IMR-90 (cell line): ENCODE results near the gene GAL3ST1. TPM values are rescaled to one million over a fixed set of nuclear protein-coding genes. Genes with fewer than 3 reads are reported as not detected.

Experiments
- ATAC-seq: fragments of 200-7000 bp; cut with Tn5 transposase; 2 replicates; pipeline ENCODE4 v1.9.1; 2020; ENCODE audit warnings: low read depth, mild to moderate bottlenecking, moderate library complexity
- BruUV-seq: library from RNA; stranded (reverse); fragments of 400-500 nt; replicated peaks from 2 replicates; lab custom pipeline; 2021; lab: Mats Ljungman, UMichigan
- CTCF ChIA-PET: fragments of 300-600 bp; formaldehyde crosslinking; extraction: SDS; loops from one replicate; lab custom pipeline; 2021; ENCODE audit warnings: antibody characterized with exemption; lab: Yijun Ruan, JAX
- POLR2A ChIA-PET: fragments of 300-600 bp; sonication (Branson Sonifier 250); formaldehyde crosslinking; loops from one replicate; lab custom pipeline; 2022; ENCODE audit warnings: antibody characterized with exemption; ENCODE audit not compliant: unreplicated experiment; lab: Charles Lee
- DNase-seq: peaks from one replicate; pipeline ENCODE4 v3.0.0; 2013
- H2AFZ ChIP-seq: replicated peaks from 2 replicates; pipeline ENCODE3; 2013; ENCODE audit warnings: low read length, mild to moderate bottlenecking; ENCODE audit not compliant: poor library complexity
- H2AK5ac ChIP-seq: 2 replicates; pipeline ENCODE4 v1.6.1; 2013; ENCODE audit warnings: low read depth, low read length, inconsistent platforms
- H2AK9ac ChIP-seq: replicated peaks from 2 replicates; pipeline ENCODE3; 2013; ENCODE audit warnings: mild to moderate bottlenecking, low read depth, low read length, moderate library complexity; ENCODE audit not compliant: poor library complexity
- H2BK120ac ChIP-seq: 2 replicates; pipeline ENCODE4 v1.6.1; 2013; ENCODE audit warnings: low read depth, low read length, inconsistent platforms
- H2BK15ac ChIP-seq: 3 replicates; pipeline ENCODE4 v1.6.1; 2013; ENCODE audit warnings: low read depth, low read length, inconsistent platforms
- H2BK20ac ChIP-seq: 2 replicates; pipeline ENCODE4 v1.6.1; 2013; ENCODE audit warnings: low read depth, mild to moderate bottlenecking, inconsistent platforms, low read length, moderate library complexity
- H2BK5ac ChIP-seq: 2 replicates; pipeline ENCODE4 v1.6.1; 2013; ENCODE audit warnings: mild to moderate bottlenecking, low read depth, low read length, inconsistent platforms; ENCODE audit not compliant: poor library complexity, severe bottlenecking
- H3K14ac ChIP-seq: replicated peaks from 2 replicates; pipeline ENCODE4 v1.6.1; 2013; ENCODE audit warnings: low read depth, low read length, inconsistent platforms
- H3K18ac ChIP-seq: 2 replicates; pipeline ENCODE4 v1.6.1; 2013; ENCODE audit warnings: low read depth, low read length, control low read depth
- H3K23ac ChIP-seq: 2 replicates; pipeline ENCODE4 v1.6.1; 2013; ENCODE audit warnings: low read depth, low read length, inconsistent platforms
- H3K27ac ChIP-seq: 2 replicates; pipeline ENCODE4 v1.5.1; 2013; ENCODE audit warnings: mild to moderate bottlenecking, control low read depth, low read length; ENCODE audit not compliant: insufficient read depth
- H3K27me3 ChIP-seq: 2 replicates; pipeline ENCODE4 v1.6.1; 2013; ENCODE audit warnings: low read length; ENCODE audit not compliant: control insufficient read depth, insufficient read depth
- H3K36me3 ChIP-seq: 2 replicates; pipeline ENCODE4 v1.6.1; 2013; ENCODE audit warnings: low read length, mixed read lengths; ENCODE audit not compliant: control insufficient read depth, insufficient read depth
- H3K4ac ChIP-seq: 2 replicates; pipeline ENCODE4 v1.6.1; 2013; ENCODE audit warnings: low read depth, low read length, inconsistent platforms
- H3K4me1 ChIP-seq: 2 replicates; pipeline ENCODE4 v1.6.1; 2013; ENCODE audit warnings: low read length, mixed read lengths; ENCODE audit not compliant: control insufficient read depth, insufficient read depth
- H3K4me2 ChIP-seq: 2 replicates; pipeline ENCODE4 v1.6.1; 2013; ENCODE audit warnings: low read depth, mild to moderate bottlenecking, control low read depth, low read length, moderate library complexity
- H3K4me3 ChIP-seq: 2 replicates; pipeline ENCODE4 v1.5.1; 2013; ENCODE audit warnings: low read depth, mild to moderate bottlenecking, control low read depth, low read length, moderate library complexity; ENCODE audit not compliant: insufficient read depth
- H3K56ac ChIP-seq: 2 replicates; pipeline ENCODE4 v1.6.1; 2013; ENCODE audit warnings: low read length, inconsistent platforms; ENCODE audit not compliant: insufficient read depth; ENCODE audit errors: extremely low read depth
- H3K79me1 ChIP-seq, 2 experiments: 2 replicates each; pipeline ENCODE4 v1.6.1; 2013; ENCODE audit warnings: low read length in 2 of 2, inconsistent platforms in 1 of 2, low read depth in 1 of 2
- H3K9ac ChIP-seq: 2 replicates; pipeline ENCODE4 v1.6.1; 2013; ENCODE audit warnings: low read depth, low read length, control low read depth
- H3K9me1 ChIP-seq: 2 replicates; pipeline ENCODE4 v1.6.1; 2013; ENCODE audit warnings: low read length, inconsistent platforms; ENCODE audit not compliant: insufficient read depth
- H3K9me3 ChIP-seq: 2 replicates; pipeline ENCODE4 v1.6.1; 2013; ENCODE audit warnings: low read length; ENCODE audit not compliant: control insufficient read depth, insufficient read depth
- H4K20me1 ChIP-seq: 2 replicates; pipeline ENCODE4 v1.6.1; 2013; ENCODE audit warnings: low read length, inconsistent platforms; ENCODE audit not compliant: insufficient read depth
- H4K5ac ChIP-seq: 2 replicates; pipeline ENCODE4 v1.6.1; 2013; ENCODE audit warnings: mild to moderate bottlenecking, low read depth, low read length, control low read depth
- H4K8ac ChIP-seq, 2 experiments: 2 replicates each; pipeline ENCODE4 v1.6.1; 2013; ENCODE audit warnings: low read depth in 2 of 2, low read length in 2 of 2, control low read depth in 1 of 2, inconsistent platforms in 1 of 2
- H4K91ac ChIP-seq: 2 replicates; pipeline ENCODE4 v1.6.1; 2013; ENCODE audit warnings: low read depth, low read length, inconsistent platforms; ENCODE audit not compliant: insufficient read depth
- BHLHE40 ChIP-seq: fragments of 150-350 bp; IDR thresholded peaks from 2 replicates; pipeline ENCODE4 v1.6.1; 2016; ENCODE audit warnings: mild to moderate bottlenecking, low read depth, low read length
- CEBPB ChIP-seq: IDR thresholded peaks from 2 replicates; pipeline ENCODE4 v1.6.1; 2012; ENCODE audit warnings: low read depth, low read length, improper control_type of control experiment
- CHD1 ChIP-seq: IDR thresholded peaks from 2 replicates; pipeline ENCODE4 v1.6.1; 2012; ENCODE audit warnings: low read depth, low read length, improper control_type of control experiment
- CTCF ChIP-seq: conservative IDR thresholded peaks from 2 replicates; pipeline ENCODE4 v1.5.1; 2012; ENCODE audit warnings: mild to moderate bottlenecking, low read depth, low read length, improper control_type of control experiment
- ELK1 ChIP-seq: fragments of 150-350 bp; IDR thresholded peaks from 2 replicates; pipeline ENCODE4 v1.6.1; 2016; ENCODE audit warnings: low read depth, mild to moderate bottlenecking, low read length, moderate library complexity, borderline replicate concordance
- FOS ChIP-seq: fragments of 150-350 bp; IDR thresholded peaks from 2 replicates; pipeline ENCODE4 v1.6.1; 2016; ENCODE audit warnings: low read depth, low read length
- MAFK ChIP-seq: IDR thresholded peaks from 2 replicates; pipeline ENCODE4 v1.6.1; 2012; ENCODE audit warnings: low read depth, low read length, improper control_type of control experiment
- MAZ ChIP-seq: IDR thresholded peaks from 2 replicates; pipeline ENCODE4 v1.6.1; 2012; ENCODE audit warnings: low read depth, mild to moderate bottlenecking, low read length, improper control_type of control experiment, moderate library complexity, borderline replicate concordance
- MXI1 ChIP-seq: IDR thresholded peaks from 2 replicates; pipeline ENCODE4 v1.6.1; 2012; ENCODE audit warnings: low read depth, mild to moderate bottlenecking, low read length, moderate library complexity, borderline replicate concordance
- NFE2L2 ChIP-seq: fragments of 150-350 bp; IDR thresholded peaks from 2 replicates; pipeline ENCODE4 v1.6.1; 2016; ENCODE audit warnings: low read depth, mild to moderate bottlenecking, low read length
- POLR2A ChIP-seq: IDR thresholded peaks from 2 replicates; pipeline ENCODE4 v1.6.1; 2012; ENCODE audit warnings: mild to moderate bottlenecking, low read depth, low read length
- RAD21 ChIP-seq: IDR thresholded peaks from 2 replicates; pipeline ENCODE4 v1.6.1; 2012; ENCODE audit warnings: low read length, improper control_type of control experiment
- RCOR1 ChIP-seq: IDR thresholded peaks from 2 replicates; pipeline ENCODE4 v1.6.1; 2012; ENCODE audit warnings: mild to moderate bottlenecking, low read length, improper control_type of control experiment; ENCODE audit not compliant: insufficient replicate concordance
- RFX5 ChIP-seq: IDR thresholded peaks from 2 replicates; pipeline ENCODE4 v1.8.0; 2012; ENCODE audit warnings: low read depth, mild to moderate bottlenecking, low read length, moderate library complexity
- SMC3 ChIP-seq: fragments of 150-350 bp; IDR thresholded peaks from 2 replicates; pipeline ENCODE4 v1.6.1; 2016; ENCODE audit warnings: low read depth, mild to moderate bottlenecking, antibody characterized with exemption, low read length, moderate library complexity
- USF2 ChIP-seq: fragments of 150-350 bp; IDR thresholded peaks from 2 replicates; pipeline ENCODE4 v1.6.1; 2017; ENCODE audit warnings: mild to moderate bottlenecking, antibody characterized with exemption, low read length, low read depth
- WGBS, 2 experiments: methylation state at CpG; one replicate each; pipeline versions ENCODE4 v1.1.5 to v1.1.7; 2013; ENCODE audit warnings: missing lambda C conversion rate in 2 of 2; ENCODE audit not compliant: insufficient read length in 1 of 2; ENCODE audit errors: extremely low coverage in 2 of 2; 5-methylcytosine and 5-hydroxymethylcytosine counted together
- dilution Hi-C: fragments of 300-500 bp; cut with HindIII; formaldehyde crosslinking; loops from one replicate; pipeline ENCODE4 v1.14.3; 2018; ENCODE audit warnings: low sequenced_read_pairs; ENCODE audit not compliant: unreplicated experiment
- in situ Hi-C: fragments of 300-500 bp; cut with MboI; formaldehyde crosslinking; loops from 3 replicates; pipeline ENCODE4 v1.14.3; 2019; ENCODE audit warnings: low sequenced_read_pairs, inconsistent platforms, mixed read lengths
- intact Hi-C: fragments of 100-400 bp; cut with micrococcal nuclease; formaldehyde crosslinking; loops from 2 replicates; pipeline ENCODE4 v1.10.0; 2022
- polyA plus RNA-seq, 3 experiments: library from polyadenylated mRNA; depleted of rRNA; stranded (reverse); fragments of >200 nt; gene quantifications; 2 replicates each; pipeline ENCODE4 v1.2.3, GENCODE V29; 2012; ENCODE audit warnings: low replicate concordance in 1 of 3
- total RNA-seq: library from RNA; depleted of rRNA; stranded (reverse); fragments of >200 nt; gene quantifications from 2 replicates; pipeline ENCODE4 v1.2.3, GENCODE V29; 2012

GAL3ST1 gene
- total and polyA plus RNA-seq, 2 of the 4 experiments (the other 2 are of a cell fraction): not detected

- POLR2A ChIA-PET: no interaction called here
- intact Hi-C loops: no loop called here
- no peaks in the 10 kb centered on the region for H3K27me3 ChIP-seq
- DNase-seq: peak; percentile 26
- H3K14ac ChIP-seq: no peak overlapping the region
- no peak overlapping the region for H4K8ac ChIP-seq
- H3K23ac ChIP-seq: no peak overlapping the region
- H2AFZ ChIP-seq: no peak overlapping the region
- in situ Hi-C loops: loop anchor here (10.0 kb wide), 1 partner anchor 294 kb away; no protein-coding TSS in a partner anchor
- H3K18ac ChIP-seq: no peak overlapping the region
- TF ChIP-seq RFX5 (no peak), FOS (no peak), SMC3 (no peak), USF2 (no peak), POLR2A (no peak), CEBPB (no peak), MAFK (no peak), CTCF (no peak), NFE2L2 (no peak), RAD21 (no peak), CHD1 (no peak), RCOR1 (no peak), MAZ (no peak), BHLHE40 (no peak), ELK1 (no peak), MXI1 (no peak)
- no peak overlapping the region for H4K5ac ChIP-seq
- H3K9me1 ChIP-seq: peaks cover 11% of the 10 kb centered on the region
- no peak overlapping the region for H3K56ac ChIP-seq
- no peak overlapping the region for H3K4ac ChIP-seq
- no peak overlapping the region for H2BK120ac ChIP-seq
- no peak for ATAC-seq
- no peak overlapping the region for H3K4me2 ChIP-seq
- no peaks in the 10 kb centered on the region for H3K36me3 ChIP-seq
- dilution Hi-C loops: no loop called here
- H4K91ac ChIP-seq: no peak overlapping the region
- no peak overlapping the region for H2BK5ac ChIP-seq
- no peaks in the 10 kb centered on the region; a peak in 1 of 4 replicates for H3K79me1 ChIP-seq
- no peak overlapping the region for H2BK20ac ChIP-seq
- no peak overlapping the region for H2BK15ac ChIP-seq
- peaks cover 14% of the 10 kb centered on the region for H3K4me1 ChIP-seq
- H3K9ac ChIP-seq: no peak overlapping the region
- H3K9me3 ChIP-seq: no peaks in the 10 kb centered on the region
- no TSS peak for BruUV-seq
- H2AK5ac ChIP-seq: no peak overlapping the region
- H4K20me1 ChIP-seq: no peaks in the 10 kb centered on the region
- WGBS, 2 experiments: 94% methylated on average over 2 of the region's 3 CpGs; no CpG with 5 or more reads in 1 of the 2 experiments
- no peak overlapping the region for H3K4me3 ChIP-seq
- CTCF ChIA-PET: no interaction called here
- H2AK9ac ChIP-seq: no peak overlapping the region
- no peak overlapping the region for H3K27ac ChIP-seq
Measured at GRCh38 chr22:30611197-30611596, 36.7 kb upstream of the GAL3ST1 start.
